Aorta (tissue), 5 donors: ENCODE measurements around the gene ACAP1. TPM values are rescaled to one million over a fixed set of nuclear protein-coding genes. Genes with fewer than 3 reads are reported as not detected.

ENCODE experiments used
- ATAC-seq: fragments of 200-7000 bp; cut with Tn5 transposase; one replicate; pipeline ENCODE4 v1.9.1; 2022; ENCODE audit warnings: moderate library complexity; ENCODE audit not compliant: low FRiP score
- DNase-seq, 2 donors: peaks; one replicate each; pipeline ENCODE4 v3.0.0-alpha.2; 2020
- H3K27ac ChIP-seq, 2 donors: one replicate each; pipeline ENCODE4 v1.5.1; 2013; ENCODE audit warnings: low read length in 2 of 2, mild to moderate bottlenecking in 2 of 2, moderate library complexity in 2 of 2, control low read depth in 1 of 2, inconsistent platforms in 1 of 2, low read depth in 1 of 2
- H3K27me3 ChIP-seq, 2 donors: one replicate each; pipeline ENCODE4 v1.6.1; 2013; ENCODE audit warnings: control low read depth in 1 of 2, low read length in 1 of 2, mild to moderate bottlenecking in 1 of 2, moderate library complexity in 1 of 2; ENCODE audit not compliant: insufficient read depth in 2 of 2, control insufficient read depth in 1 of 2
- H3K36me3 ChIP-seq, 2 donors: one replicate each; pipeline ENCODE4 v1.6.1; 2013; ENCODE audit warnings: control low read depth in 1 of 2, low read length in 1 of 2, mild to moderate bottlenecking in 1 of 2; ENCODE audit not compliant: insufficient read depth in 2 of 2, control insufficient read depth in 1 of 2
- H3K4me1 ChIP-seq, 2 donors: one replicate each; pipeline ENCODE4 v1.6.1; 2013; ENCODE audit warnings: low read length in 2 of 2, control low read depth in 1 of 2, mild to moderate bottlenecking in 1 of 2, moderate library complexity in 1 of 2; ENCODE audit not compliant: insufficient read depth in 2 of 2, control insufficient read depth in 1 of 2
- H3K4me3 ChIP-seq, 2 donors: one replicate each; pipeline ENCODE4 v1.5.1; 2013; ENCODE audit warnings: low read length in 2 of 2, control low read depth in 1 of 2, mild to moderate bottlenecking in 1 of 2
- H3K9me3 ChIP-seq: one replicate; pipeline ENCODE4 v1.6.1; 2013; ENCODE audit warnings: mild to moderate bottlenecking, low read length; ENCODE audit not compliant: control insufficient read depth
- WGBS, 2 donors: extraction: QIAGEN DNeasy Blood & Tissue Kit; methylation state at CpG; one replicate each; pipeline ENCODE4 v1.1.7; 2013; 5-methylcytosine and 5-hydroxymethylcytosine counted together
- intact Hi-C, 2 donors: fragments of 100-400 bp; cut with DNase I; formaldehyde crosslinking; loops; one replicate each; pipeline versions ENCODE4 v1.14.2 to v1.15.0; 2022
- polyA plus RNA-seq, 2 donors: library from polyadenylated mRNA; stranded (reverse); fragments of 200-250 nt; gene quantifications; one replicate each; pipeline ENCODE4 v1.2.3, GENCODE V29; 2013
- total RNA-seq, 2 donors: library from RNA; stranded (reverse); fragmentation: NEBNext Ultra II Directional; extraction: Animal tissue kit (Norgen Biotek cat#: 25700); gene quantifications; one replicate each; pipeline ENCODE4 v1.2.1, GENCODE V29; 2021
- donor health status: healthy with polysubstance abuse.
- donor health status: Bipolar disorder and iron deficiency.
- donor health status: DM: no; HTN: no; CAD: no.
- donor health status: DM: no; HTN: no; CAD: no.
- donor health status: DM: yes; HTN: yes; CAD: no.

Gene ACAP1
- total and polyA plus RNA-seq, 4 donors: 6.5 to 21.8 (median 14.7) TPM

- Histone ChIP-seq H3K27ac (no peak overlapping the region), H3K4me3 (no peak overlapping the region), H3K36me3 (no peaks in the 10 kb centered on the region), H3K9me3 (no peaks in the 10 kb centered on the region), H3K27me3 (no peaks in the 10 kb centered on the region), H3K4me1 (no peaks in the 10 kb centered on the region)
- intact Hi-C loops: no loop called here
- 71 to 72% methylated on average over 15 of the region's 15 CpGs for WGBS, 2 donors
- DNase-seq (peak in 1 of 2 donors; percentile 46), ATAC-seq (no peak)
These were observed 6.9 kb downstream of the ACAP1 start for GRCh38 chr17:7343250-7343649.

DNA sequence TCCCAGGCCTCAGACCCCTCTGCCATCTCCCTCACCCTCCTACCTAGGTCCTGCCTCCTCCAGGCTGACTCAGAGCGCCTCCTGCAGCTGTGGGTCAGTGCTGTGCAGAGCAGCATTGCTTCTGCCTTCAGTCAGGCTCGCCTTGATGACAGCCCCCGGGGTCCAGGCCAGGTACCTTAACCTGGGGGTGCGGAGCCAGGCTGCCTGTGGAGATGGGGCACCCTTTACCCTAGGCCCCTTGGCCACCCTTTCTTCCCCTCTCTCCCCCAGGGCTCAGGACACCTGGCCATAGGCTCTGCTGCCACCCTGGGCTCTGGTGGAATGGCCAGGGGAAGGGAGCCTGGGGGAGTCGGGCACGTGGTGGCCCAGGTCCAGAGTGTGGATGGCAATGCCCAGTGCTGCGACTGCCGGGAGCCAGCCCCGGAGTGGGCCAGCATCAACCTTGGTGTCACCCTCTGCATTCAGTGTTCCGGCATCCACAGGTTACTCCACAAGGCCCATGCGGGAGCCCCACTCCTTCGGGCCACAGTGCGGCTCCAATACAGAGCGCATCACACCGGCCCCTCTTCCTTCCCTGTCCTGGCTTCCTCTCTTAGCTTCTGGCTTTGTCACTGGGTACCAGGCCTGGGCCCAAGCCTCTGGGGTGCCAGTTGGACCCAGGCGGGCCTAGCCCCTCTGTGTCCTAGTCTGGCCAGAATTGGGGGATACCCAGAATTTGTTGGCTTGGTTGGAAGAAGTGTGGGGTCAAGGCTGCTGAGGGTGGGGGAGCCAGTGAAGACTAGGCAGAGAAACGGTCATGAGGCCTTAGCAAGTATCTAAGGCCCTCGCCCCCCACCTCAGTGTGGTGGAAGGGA is 10.7 kb downstream of the ACAP1 start:
- DNase-seq (no peak), ATAC-seq (no peak)
- intact Hi-C loops: loop anchor here in 1 of 2 donors (5.0 kb wide), 1 partner anchor 65 kb away; the partner anchor contains the start of gene SLC2A4

DNA sequence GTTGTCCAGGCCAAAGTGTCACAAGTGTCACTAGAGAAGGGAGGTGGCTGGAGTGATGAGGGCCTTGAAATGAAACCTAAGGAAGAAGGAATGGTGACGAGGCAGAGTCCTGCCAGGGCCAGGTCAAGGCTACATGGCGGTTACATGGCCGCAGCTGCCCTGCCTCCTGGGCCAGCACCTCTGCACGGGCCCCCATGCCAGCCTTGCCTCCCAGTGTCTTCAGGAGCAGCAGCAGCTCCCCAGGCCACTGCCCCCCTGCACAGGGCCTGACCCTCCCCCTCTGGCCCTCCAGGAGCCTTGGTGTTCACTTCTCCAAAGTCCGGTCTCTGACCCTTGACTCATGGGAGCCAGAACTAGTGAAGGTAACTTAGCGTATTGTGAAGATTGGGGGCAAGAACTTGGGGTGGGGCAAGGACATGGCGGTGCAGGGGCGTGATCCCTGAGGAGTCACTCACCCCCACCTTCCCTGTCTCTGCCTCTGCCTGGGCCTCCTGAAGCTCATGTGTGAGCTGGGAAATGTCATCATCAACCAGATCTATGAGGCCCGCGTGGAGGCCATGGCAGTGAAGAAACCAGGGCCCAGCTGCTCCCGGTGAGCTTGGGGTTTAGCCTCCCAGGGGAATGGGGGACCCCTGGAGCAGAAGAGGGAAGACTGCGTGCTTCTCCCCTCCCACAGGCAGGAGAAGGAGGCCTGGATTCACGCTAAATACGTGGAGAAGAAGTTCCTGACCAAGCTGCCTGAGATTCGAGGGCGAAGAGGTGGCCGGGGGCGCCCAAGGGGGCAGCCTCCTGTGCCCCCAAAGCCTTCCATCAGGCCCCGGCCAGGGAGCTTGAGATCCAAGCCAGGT is 11.5 kb downstream of the ACAP1 start:
- no peaks in the 10 kb centered on the region for H3K27me3 ChIP-seq
- intact Hi-C loops: loop anchor here (2.0 to 5.0 kb wide), 2 partner anchors 17 to 66 kb away; partner anchors contain the start of gene SLC2A4 (in 1 of the 2)
- 60 to 65% methylated on average over 19 of the region's 19 CpGs for WGBS, 2 donors
- H3K4me1 ChIP-seq: no peaks in the 10 kb centered on the region
- H3K36me3 ChIP-seq: no peaks in the 10 kb centered on the region
- no peak overlapping the region for H3K4me3 ChIP-seq
- ATAC-seq: no peak
- DNase-seq: no peak
- no peaks in the 10 kb centered on the region for H3K9me3 ChIP-seq
- no peak overlapping the region for H3K27ac ChIP-seq

More for the DNA sequence above, 10.7 kb downstream of the ACAP1 start:
- no peak overlapping the region for H3K4me3 ChIP-seq
- WGBS, 2 donors: 53 to 58% methylated on average over 18 of the region's 18 CpGs
- no peak overlapping the region for H3K27ac ChIP-seq
- H3K36me3 ChIP-seq: no peaks in the 10 kb centered on the region
- no peaks in the 10 kb centered on the region for H3K4me1 ChIP-seq
- no peaks in the 10 kb centered on the region for H3K27me3 ChIP-seq
- H3K9me3 ChIP-seq: no peaks in the 10 kb centered on the region

GRCh38 chr17:7348478-7349242 is 12.3 kb downstream of the ACAP1 start:
- WGBS, 2 donors: 53 to 58% methylated on average over 19 of the region's 19 CpGs
- Histone ChIP-seq H3K27me3 (no peaks in the 10 kb centered on the region), H3K9me3 (no peaks in the 10 kb centered on the region), H3K4me3 (no peak overlapping the region), H3K27ac (no peak overlapping the region), H3K4me1 (peaks cover 0 to 7% of the 10 kb centered on the region in 2 donors), H3K36me3 (no peaks in the 10 kb centered on the region)
- intact Hi-C loops: loop anchor here (2.0 to 5.0 kb wide), 2 partner anchors 18 to 66 kb away; partner anchors contain the start of gene SLC2A4 (in 1 of the 2)
- ATAC-seq: no peak
- DNase-seq: no peak

DNA sequence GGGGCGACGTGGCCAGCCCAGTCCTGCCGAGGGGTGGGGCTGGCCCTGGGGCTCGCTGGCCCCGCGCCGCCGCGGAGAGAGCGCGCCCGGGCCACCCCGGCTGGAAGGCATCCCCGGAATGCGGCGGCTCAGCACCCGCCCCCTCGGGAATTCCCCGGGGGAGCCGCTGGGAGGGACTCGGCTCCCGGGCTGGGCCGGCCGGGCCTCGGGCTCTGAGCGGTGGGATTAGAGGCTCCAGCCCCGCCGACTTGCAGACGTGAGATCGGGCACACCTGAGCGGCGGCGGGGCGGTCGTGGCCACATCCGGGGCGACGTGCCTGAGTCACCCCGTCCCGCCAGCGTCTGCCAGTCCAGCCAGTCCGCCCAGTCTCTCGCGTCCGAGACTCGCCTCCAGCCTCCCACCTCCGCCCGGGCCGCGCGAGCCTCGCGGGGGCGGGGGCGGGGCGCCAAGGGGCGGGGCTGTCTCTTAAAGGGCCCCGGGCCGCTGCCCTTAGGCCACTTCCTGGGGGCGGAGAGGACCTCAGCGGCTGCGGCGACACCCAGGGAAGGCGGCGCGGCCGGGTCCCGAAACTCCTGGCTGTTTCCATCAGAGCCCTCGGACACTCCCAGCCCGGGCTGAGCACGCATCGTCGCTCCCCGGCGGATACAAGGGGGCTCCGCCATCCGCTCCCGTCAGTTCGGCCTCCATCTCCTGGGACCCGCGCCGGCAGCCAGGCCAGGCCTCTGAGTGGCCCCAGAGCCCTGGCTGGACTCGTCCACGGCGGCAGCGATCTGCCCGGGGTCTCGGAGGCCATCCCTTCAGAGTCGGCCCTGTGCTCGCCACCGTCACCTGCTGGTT is 15.6 kb downstream of the ACAP1 start, which contains the start of gene KCTD11:
Gene KCTD11 (plus strand): TSS at position 498 of the 838 bp plus-strand sequence.
- Histone ChIP-seq H3K27me3 (no peaks in the 10 kb centered on the region), H3K4me1 (peaks cover 0 to 7% of the 10 kb centered on the region in 2 donors), H3K27ac (peak within 1 kb of the TSS; percentile 87 to 95), H3K9me3 (no peaks in the 10 kb centered on the region), H3K4me3 (peak within 1 kb of the TSS; percentile 60 to 84), H3K36me3 (no peaks in the 10 kb centered on the region)
- DNase-seq (peak; percentile 95 to 97), ATAC-seq (peak; percentile 85)
- 0 to 2% methylated on average over 56 to 91 of the region's 91 CpGs for WGBS, 2 donors
- intact Hi-C loops: loop anchor here (1.0 to 10.0 kb wide), 5 partner anchors 23 to 213 kb away; partner anchors contain the start of genes FGF11 (in 1 of the 2), NEURL4 (in 1 of the 2), SENP3 (in 1 of the 2) and TMEM102 (in 1 of the 2)

DNA sequence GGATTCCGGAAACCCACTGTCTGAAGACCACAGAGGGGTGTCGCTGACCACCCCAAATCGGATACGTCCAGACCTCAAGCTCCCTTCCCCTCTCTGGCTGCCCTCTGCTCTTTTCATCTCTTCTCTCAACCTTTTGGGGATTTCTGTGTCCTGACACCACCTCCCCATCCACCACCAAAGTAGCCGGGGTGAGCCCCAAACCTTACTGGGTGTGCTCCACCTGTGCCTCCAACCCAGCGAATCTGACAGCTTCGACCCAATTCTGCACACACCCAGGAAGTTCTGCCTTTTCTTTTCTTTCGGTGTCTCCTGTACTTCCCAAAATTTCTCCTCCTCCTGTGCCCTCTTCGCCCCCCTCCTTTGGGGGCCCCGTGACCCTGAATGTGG is 16.2 kb downstream of the ACAP1 start:
- H3K4me3 ChIP-seq: peak overlapping the region; percentile 22 to 84

DNA sequence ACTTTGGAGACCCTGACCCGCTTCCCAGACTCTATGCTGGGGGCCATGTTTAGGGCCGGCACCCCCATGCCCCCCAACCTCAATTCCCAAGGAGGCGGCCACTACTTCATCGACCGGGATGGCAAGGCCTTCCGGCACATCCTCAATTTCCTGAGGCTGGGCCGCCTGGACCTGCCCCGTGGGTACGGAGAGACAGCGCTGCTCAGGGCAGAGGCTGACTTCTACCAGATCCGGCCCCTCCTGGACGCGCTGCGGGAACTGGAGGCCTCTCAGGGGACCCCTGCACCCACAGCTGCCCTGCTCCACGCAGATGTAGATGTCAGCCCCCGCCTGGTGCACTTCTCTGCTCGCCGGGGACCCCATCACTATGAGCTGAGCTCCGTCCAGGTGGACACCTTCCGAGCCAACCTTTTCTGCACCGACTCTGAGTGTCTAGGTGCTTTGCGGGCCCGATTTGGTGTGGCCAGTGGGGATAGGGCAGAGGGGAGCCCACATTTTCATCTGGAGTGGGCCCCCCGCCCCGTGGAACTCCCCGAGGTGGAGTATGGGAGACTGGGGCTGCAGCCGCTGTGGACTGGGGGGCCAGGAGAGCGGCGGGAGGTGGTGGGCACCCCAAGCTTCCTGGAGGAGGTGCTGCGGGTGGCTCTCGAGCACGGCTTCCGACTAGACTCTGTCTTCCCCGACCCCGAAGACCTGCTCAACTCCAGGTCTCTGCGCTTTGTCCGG is 16.7 kb downstream of the ACAP1 start:
- intact Hi-C loops: loop anchor here (1.0 to 10.0 kb wide), 5 partner anchors 24 to 212 kb away; partner anchors contain the start of genes FGF11 (in 1 of the 2), NEURL4 (in 1 of the 2), SENP3 (in 1 of the 2) and TMEM102 (in 1 of the 2)
- DNase-seq (no peak), ATAC-seq (no peak)
- peaks cover 0 to 7% of the 10 kb centered on the region in 2 donors for H3K4me1 ChIP-seq
- H3K9me3 ChIP-seq: no peaks in the 10 kb centered on the region
- peak overlapping the region; percentile 22 to 84 for H3K4me3 ChIP-seq
- H3K27me3 ChIP-seq: no peaks in the 10 kb centered on the region
- no peak overlapping the region for H3K27ac ChIP-seq
- H3K36me3 ChIP-seq: no peaks in the 10 kb centered on the region
- WGBS, 2 donors: 88 to 89% methylated on average over 36 to 37 of the region's 37 CpGs

More for the DNA sequence above, 16.2 kb downstream of the ACAP1 start:
- intact Hi-C loops: loop anchor here (1.0 to 10.0 kb wide), 5 partner anchors 23 to 212 kb away; partner anchors contain the start of genes FGF11 (in 1 of the 2), NEURL4 (in 1 of the 2), SENP3 (in 1 of the 2) and TMEM102 (in 1 of the 2)
- peaks cover 0 to 7% of the 10 kb centered on the region in 2 donors for H3K4me1 ChIP-seq
- WGBS, 2 donors: 18 to 21% methylated on average over 10 of the region's 10 CpGs
- no peaks in the 10 kb centered on the region for H3K27me3 ChIP-seq
- H3K9me3 ChIP-seq: no peaks in the 10 kb centered on the region
- DNase-seq (no peak), ATAC-seq (no peak)
- H3K36me3 ChIP-seq: no peaks in the 10 kb centered on the region
- H3K27ac ChIP-seq: peak overlapping the region in 1 of 2 donors; percentile 90
